GM23338 (cell line): Measurements from ENCODE around the gene MITF. TPM values are rescaled to one million over a fixed set of nuclear protein-coding genes. Genes with fewer than 3 reads are reported as not detected.

Experiments used
- ATAC-seq: fragments of 200-7000 bp; cut with Tn5 transposase; 3 replicates; pipeline ENCODE4 v1.9.1; 2020
- DNase-seq: peaks from one replicate; pipeline ENCODE4 v3.0.0-alpha.2; 2015; ENCODE audit warnings: low spot score
- H2AFZ ChIP-seq: fragments of 200-600 bp; sonication (generic); 2 replicates; pipeline ENCODE4 v1.8.0; 2016; ENCODE audit warnings: antibody characterized with exemption, mild to moderate bottlenecking, moderate library complexity
- H3F3A ChIP-seq: fragments of 200-600 bp; sonication (generic); replicated peaks from 2 replicates; pipeline ENCODE4 v1.8.0; 2017; ENCODE audit warnings: antibody characterized with exemption, mixed run types, low read depth
- H3K27ac ChIP-seq: fragments of 200-600 bp; sonication (generic); 2 replicates; pipeline ENCODE4 v1.6.1; 2016; ENCODE audit warnings: low read depth
- H3K27me3 ChIP-seq: fragments of 200-600 bp; sonication (generic); 2 replicates; pipeline ENCODE4 v1.8.0; 2016; ENCODE audit warnings: mild to moderate bottlenecking, mixed run types, moderate library complexity; ENCODE audit not compliant: insufficient read depth
- H3K36me3 ChIP-seq: fragments of 200-600 bp; sonication (generic); 2 replicates; pipeline ENCODE4 v1.8.0; 2016; ENCODE audit warnings: mild to moderate bottlenecking; ENCODE audit not compliant: insufficient read depth
- H3K4me1 ChIP-seq: fragments of 200-600 bp; sonication (generic); 2 replicates; pipeline ENCODE4 v1.8.0; 2016; ENCODE audit warnings: mild to moderate bottlenecking, moderate library complexity; ENCODE audit not compliant: insufficient read depth
- H3K4me2 ChIP-seq: fragments of 200-600 bp; sonication (generic); 2 replicates; pipeline ENCODE4 v1.7.1; 2017; ENCODE audit warnings: mixed run types
- H3K4me3 ChIP-seq: fragments of 200-600 bp; sonication (generic); 2 replicates; pipeline ENCODE4 v1.6.1; 2016; ENCODE audit warnings: mixed run types
- H3K79me2 ChIP-seq: fragments of 200-600 bp; sonication (generic); replicated peaks from 2 replicates; pipeline ENCODE4 v1.8.0; 2017; ENCODE audit warnings: mild to moderate bottlenecking; ENCODE audit not compliant: insufficient read depth
- H3K9me2 ChIP-seq: fragments of 200-600 bp; sonication (generic); 2 replicates; pipeline ENCODE4 v1.8.0; 2017; ENCODE audit not compliant: insufficient read depth
- H4K20me1 ChIP-seq: fragments of 200-600 bp; sonication (generic); replicated peaks from 2 replicates; pipeline ENCODE4 v1.8.0; 2017; ENCODE audit warnings: mild to moderate bottlenecking; ENCODE audit not compliant: insufficient read depth
- H3K27ac Mint-ChIP-seq: 2 replicates; pipeline ENCODE4 v1.8.0; 2020; ENCODE audit warnings: inconsistent platforms, mild to moderate bottlenecking, moderate library complexity, mixed read lengths
- H3K27me3 Mint-ChIP-seq: 3 replicates; pipeline ENCODE4 v1.8.0; 2022; ENCODE audit warnings: low read depth, mild to moderate bottlenecking, moderate library complexity, mixed read lengths, inconsistent platforms; ENCODE audit not compliant: insufficient read depth, poor library complexity
- H3K36me3 Mint-ChIP-seq: 3 replicates; pipeline ENCODE4 v1.8.0; 2021; ENCODE audit warnings: low read depth, mild to moderate bottlenecking, inconsistent platforms, moderate library complexity, mixed read lengths
- H3K4me1 Mint-ChIP-seq: 3 replicates; pipeline ENCODE4 v1.8.0; 2020; ENCODE audit warnings: mild to moderate bottlenecking, inconsistent platforms, mixed read lengths
- H3K4me3 Mint-ChIP-seq: 3 replicates; pipeline ENCODE4 v1.8.0; 2021; ENCODE audit warnings: moderate library complexity, mild to moderate bottlenecking, inconsistent platforms, mixed read lengths
- H3K9me3 Mint-ChIP-seq: 3 replicates; pipeline ENCODE4 v1.8.0; 2020; ENCODE audit warnings: moderate library complexity, mild to moderate bottlenecking, inconsistent platforms, mixed read lengths
- CREB1 ChIP-seq: fragments of 250-450 bp; sonication (Bioruptor Pico); IDR thresholded peaks from 2 replicates; pipeline ENCODE4 v1.5.0; 2020; ENCODE audit warnings: low read depth, mild to moderate bottlenecking, moderate library complexity
- CTCF ChIP-seq, 2 experiments: fragments of 200-600 bp in 1 of 2; sonication (generic) in 1 of 2; conservative IDR thresholded peaks; 2 replicates each; pipeline versions ENCODE4 v1.5.1 to v1.6.1; 2016 to 2017; ENCODE audit warnings: antibody characterized with exemption in 2 of 2, low read depth in 2 of 2, mild to moderate bottlenecking in 2 of 2, moderate library complexity in 1 of 2
- ETS1 ChIP-seq: IDR thresholded peaks from 2 replicates; pipeline ENCODE4 v1.6.1; 2016; ENCODE audit warnings: antibody characterized with exemption
- EZH2 ChIP-seq: fragments of 200-600 bp; sonication (generic); IDR thresholded peaks from one replicate; pipeline ENCODE4 v1.8.0; 2017; ENCODE audit warnings: antibody characterized with exemption, mild to moderate bottlenecking, low read depth; ENCODE audit not compliant: unreplicated experiment
- EZH2phosphoT487 ChIP-seq: fragments of 200-600 bp; sonication (generic); IDR thresholded peaks from one replicate; pipeline ENCODE4 v1.8.1; 2018; ENCODE audit warnings: antibody characterized with exemption; ENCODE audit not compliant: unreplicated experiment
- JUNB ChIP-seq: IDR thresholded peaks from one replicate; pipeline ENCODE4 v1.6.1; 2016; ENCODE audit warnings: antibody characterized with exemption; ENCODE audit not compliant: unreplicated experiment
- NANOG ChIP-seq: IDR thresholded peaks from 2 replicates; pipeline ENCODE4 v1.6.1; 2016; ENCODE audit warnings: antibody characterized with exemption, borderline replicate concordance
- POLR2AphosphoS5 ChIP-seq: IDR thresholded peaks from 2 replicates; pipeline ENCODE4 v1.6.1; 2016; ENCODE audit warnings: antibody characterized with exemption, low read depth
- STAT1 ChIP-seq: IDR thresholded peaks from one replicate; pipeline ENCODE4 v1.6.1; 2016; ENCODE audit warnings: antibody characterized with exemption; ENCODE audit not compliant: unreplicated experiment
- ZNF114 ChIP-seq: fragments of 250-450 bp; sonication (Bioruptor Pico); IDR thresholded peaks from 2 replicates; pipeline ENCODE4 v1.5.0; 2020; ENCODE audit warnings: mild to moderate bottlenecking, moderate library complexity
- ZNF331 ChIP-seq: fragments of 250-450 bp; sonication (Bioruptor Pico); IDR thresholded peaks from 2 replicates; pipeline ENCODE4 v1.5.0; 2020; ENCODE audit warnings: low read depth, mild to moderate bottlenecking, moderate library complexity
- ZNF462 ChIP-seq: fragments of 250-450 bp; sonication (Bioruptor Pico); IDR thresholded peaks from 2 replicates; pipeline ENCODE4 v1.5.0; 2020; ENCODE audit warnings: mild to moderate bottlenecking, moderate library complexity
- polyA plus RNA-seq: library from polyadenylated mRNA; unstranded; fragments of >200 nt; fragmentation: Nextera tagmentation; extraction: Ambion mirVana; gene quantifications from 2 replicates; pipeline ENCODE4 v1.2.1, GENCODE V29; 2016
- total RNA-seq: library from RNA; depleted of rRNA; stranded (reverse); fragments of >200 nt; shearing (Covaris generic); gene quantifications from 2 replicates; pipeline ENCODE4 v1.2.3, GENCODE V29; 2014

MITF gene
- total and polyA plus RNA-seq, 2 experiments from 2014 or later, result 1.9 to 2.4 TPM

- no peaks in the 10 kb centered on the region for H3K27me3 Mint-ChIP-seq
- Histone ChIP-seq H3K79me2 (no peaks in the 10 kb centered on the region), H3F3A (no peaks in the 10 kb centered on the region), H2AFZ (no peak overlapping the region), H3K27ac (no peak overlapping the region), H3K4me2 (no peak overlapping the region), H3K36me3 (no peaks in the 10 kb centered on the region), H3K9me2 (no peaks in the 10 kb centered on the region), H3K4me3 (no peak overlapping the region), H3K4me1 (no peaks in the 10 kb centered on the region), H3K27me3 (no peaks in the 10 kb centered on the region), H4K20me1 (no peaks in the 10 kb centered on the region)
- TF ChIP-seq STAT1, result no peak
- TF ChIP-seq ZNF462 (CRISPR knock-in tag), result no peak
- TF ChIP-seq CTCF (conservative IDR thresholded peaks at IDR 0.05; ENCODE audit: low read depth in 2 of 2), result no peak
- TF ChIP-seq NANOG, result no peak
- no peak for TF ChIP-seq POLR2AphosphoS5
- no peak for TF ChIP-seq CREB1
- no peak for TF ChIP-seq ETS1
- no peak for TF ChIP-seq ZNF331 (CRISPR knock-in tag)
- TF ChIP-seq EZH2, result no peak
- no peak for TF ChIP-seq ZNF114
- no peak for TF ChIP-seq JUNB
- TF ChIP-seq EZH2phosphoT487, result no peak
- ATAC-seq (no peak), DNase-seq (no peak)
- H3K9me3 Mint-ChIP-seq, result no peaks in the 10 kb centered on the region
- no peak overlapping the region for H3K27ac Mint-ChIP-seq
- H3K36me3 Mint-ChIP-seq, result no peaks in the 10 kb centered on the region
- H3K4me3 Mint-ChIP-seq, result no peak overlapping the region
- H3K4me1 Mint-ChIP-seq, result no peaks in the 10 kb centered on the region; the same call in 2 of the 3 replicates
Measured at GRCh38 chr3:69775751-69776150, 36.5 kb downstream of the MITF start.
